Measurements from ENCODE around the gene THSD7A.

Gene THSD7A

GRCh38 chr7:11835260-11835659 is 3.3 kb upstream of the THSD7A start:
- Mint-ChIP-seq H3K27ac (ENCODE audit: low read depth) (no peak overlapping the region), H3K9me3 (peaks cover 5% of the 10 kb centered on the region), H3K4me3 (no peak overlapping the region), H3K4me1 (no peaks in the 10 kb centered on the region), H3K36me3 (ENCODE audit: insufficient read depth) (no peaks in the 10 kb centered on the region), H3K27me3 (peaks cover 13% of the 10 kb centered on the region)
- no peak for ATAC-seq (replicated peaks; ENCODE audit: extremely low read depth, poor library complexity, severe bottlenecking)
- no peak for DNase-seq (ENCODE audit: low spot score in 2 of 2)

DNA sequence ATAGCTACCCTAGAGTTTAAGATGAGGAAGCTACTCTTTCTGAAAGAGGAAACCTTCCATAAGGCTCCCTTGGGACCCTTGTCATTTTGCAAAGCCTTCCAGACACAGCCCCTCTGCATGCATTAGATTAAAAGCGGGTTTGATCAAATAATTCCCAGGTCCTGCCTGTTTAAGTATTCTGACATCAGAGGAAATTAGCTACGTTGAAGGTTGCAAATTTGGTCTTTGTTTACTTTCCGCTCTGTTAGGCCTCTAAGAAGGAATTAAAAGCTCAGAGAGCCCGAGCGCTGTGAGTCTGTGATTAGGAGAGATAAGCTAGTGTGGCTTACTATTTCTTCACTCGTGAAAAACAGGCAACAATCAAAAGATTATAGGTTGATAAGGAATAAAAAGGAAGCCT is 1.4 kb upstream of the THSD7A start:
- Mint-ChIP-seq H3K4me3 (no peak overlapping the region), H3K27ac (ENCODE audit: low read depth) (no peak overlapping the region), H3K27me3 (peaks cover 14% of the 10 kb centered on the region), H3K36me3 (ENCODE audit: insufficient read depth) (no peaks in the 10 kb centered on the region), H3K4me1 (no peaks in the 10 kb centered on the region), H3K9me3 (peaks cover 5% of the 10 kb centered on the region)
- DNase-seq (ENCODE audit: low spot score in 2 of 2), result no peak
- ATAC-seq (replicated peaks; ENCODE audit: extremely low read depth, poor library complexity, severe bottlenecking), result no peak

DNA sequence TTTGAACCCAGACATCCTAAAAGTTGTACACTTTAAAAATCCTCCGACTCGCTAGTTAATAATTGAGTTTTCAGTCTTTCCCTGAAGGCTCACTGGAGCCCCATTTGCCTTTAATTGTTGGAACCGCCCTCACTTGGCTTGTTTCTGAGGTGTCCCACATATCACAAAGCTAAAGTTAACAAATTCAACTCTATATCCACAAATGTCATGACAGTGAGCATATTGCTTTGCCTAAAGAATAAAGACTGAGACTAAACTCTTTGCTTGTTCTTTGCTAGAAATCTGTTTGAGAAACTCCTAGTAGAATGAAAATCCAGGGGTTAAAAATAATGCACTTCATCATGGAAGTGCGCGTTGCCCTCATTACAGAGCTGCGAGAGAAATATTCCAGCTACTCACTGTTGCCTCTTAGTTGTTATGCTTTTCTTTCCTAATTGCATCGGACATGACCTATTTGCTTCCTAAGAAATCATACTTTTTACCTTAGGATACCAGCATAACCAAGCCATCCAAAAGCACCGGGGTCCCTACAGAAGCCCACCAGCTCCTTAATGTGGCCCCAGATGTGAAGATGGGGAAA is 752 bp downstream of the THSD7A start:
- no peak overlapping the region for H3K27ac Mint-ChIP-seq (ENCODE audit: low read depth)
- no peak overlapping the region for H3K4me3 Mint-ChIP-seq
- no peak for ATAC-seq (replicated peaks; ENCODE audit: extremely low read depth, poor library complexity, severe bottlenecking)
- no peaks in the 10 kb centered on the region for H3K36me3 Mint-ChIP-seq (ENCODE audit: insufficient read depth)
- no peak for DNase-seq (ENCODE audit: low spot score in 2 of 2)
- peaks cover 6% of the 10 kb centered on the region for H3K9me3 Mint-ChIP-seq
- no peaks in the 10 kb centered on the region for H3K4me1 Mint-ChIP-seq
- H3K27me3 Mint-ChIP-seq, result peaks cover 14% of the 10 kb centered on the region

DNA sequence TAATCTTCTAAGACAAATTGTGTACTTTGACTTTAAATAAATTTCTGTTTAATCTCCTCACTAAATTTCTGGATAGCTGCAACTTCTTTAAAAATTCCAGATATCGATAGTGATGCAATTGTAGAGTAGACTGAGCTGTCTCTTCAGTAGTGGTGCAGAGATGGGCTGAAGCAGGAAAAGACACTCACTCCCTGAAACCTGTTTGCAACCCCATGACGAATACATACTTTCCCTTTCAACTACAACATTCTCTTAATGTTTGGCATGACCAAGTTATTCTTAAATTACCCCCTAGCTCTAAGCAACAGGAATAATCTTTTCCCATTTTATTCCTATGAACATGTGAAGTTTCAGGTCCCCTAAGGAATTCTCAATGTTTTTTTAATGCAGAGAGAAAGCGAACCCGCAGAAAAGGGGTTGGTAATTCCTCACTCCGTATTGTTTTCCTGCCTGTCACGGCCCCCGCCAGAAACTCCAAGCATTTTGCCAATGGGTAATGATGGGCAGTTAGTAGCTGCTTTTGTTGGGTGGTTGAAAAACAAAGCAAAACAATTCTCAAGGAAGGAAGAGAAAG is 1.3 kb downstream of the THSD7A start:
- Mint-ChIP-seq H3K9me3 (peaks cover 6% of the 10 kb centered on the region), H3K27me3 (peaks cover 14% of the 10 kb centered on the region), H3K27ac (ENCODE audit: low read depth) (no peak overlapping the region), H3K4me3 (no peak overlapping the region), H3K36me3 (ENCODE audit: insufficient read depth) (no peaks in the 10 kb centered on the region), H3K4me1 (no peaks in the 10 kb centered on the region)
- ATAC-seq (replicated peaks; ENCODE audit: extremely low read depth, poor library complexity, severe bottlenecking), result no peak
- DNase-seq (ENCODE audit: low spot score in 2 of 2), result no peak

DNA sequence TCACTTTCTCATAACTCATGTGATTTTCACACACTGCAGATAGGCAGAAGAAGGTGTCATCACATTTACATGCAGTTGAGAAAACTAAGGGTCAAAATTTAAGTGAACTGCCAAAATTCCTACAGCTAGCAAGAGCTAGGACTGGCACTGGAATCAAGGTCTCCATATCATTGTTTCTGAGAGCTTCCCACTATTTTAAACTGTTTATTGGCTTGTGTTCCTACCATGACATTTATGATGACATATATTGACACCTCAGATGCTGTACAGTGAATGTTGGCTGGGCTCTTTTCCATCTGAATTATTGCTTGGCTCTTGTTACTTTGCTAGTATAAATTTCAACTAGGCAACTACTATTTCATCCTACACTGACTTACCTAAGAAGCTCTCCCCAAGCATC is 2.0 kb downstream of the THSD7A start:
- no peak for ATAC-seq (replicated peaks; ENCODE audit: extremely low read depth, poor library complexity, severe bottlenecking)
- Mint-ChIP-seq H3K27me3 (peaks cover 14% of the 10 kb centered on the region), H3K36me3 (ENCODE audit: insufficient read depth) (no peaks in the 10 kb centered on the region), H3K4me3 (no peak overlapping the region), H3K4me1 (no peaks in the 10 kb centered on the region), H3K27ac (ENCODE audit: low read depth) (no peak overlapping the region), H3K9me3 (peaks cover 6% of the 10 kb centered on the region)
- DNase-seq (ENCODE audit: low spot score in 2 of 2), result no peak

GRCh38 chr7:11819947-11820346 is 12.1 kb downstream of the THSD7A start:
- Mint-ChIP-seq H3K27ac (ENCODE audit: low read depth) (no peak overlapping the region), H3K4me3 (no peak overlapping the region), H3K9me3 (peaks cover 25% of the 10 kb centered on the region), H3K4me1 (no peaks in the 10 kb centered on the region), H3K36me3 (ENCODE audit: insufficient read depth) (peaks cover 1% of the 10 kb centered on the region), H3K27me3 (no peaks in the 10 kb centered on the region)
- ATAC-seq (replicated peaks; ENCODE audit: extremely low read depth, poor library complexity, severe bottlenecking), result no peak
- DNase-seq (ENCODE audit: low spot score in 2 of 2), result no peak

GRCh38 chr7:11819271-11819670 is 12.7 kb downstream of the THSD7A start:
- no peak overlapping the region for H3K4me3 Mint-ChIP-seq
- no peaks in the 10 kb centered on the region for H3K4me1 Mint-ChIP-seq
- peaks cover 24% of the 10 kb centered on the region for H3K9me3 Mint-ChIP-seq
- peaks cover 1% of the 10 kb centered on the region for H3K36me3 Mint-ChIP-seq (ENCODE audit: insufficient read depth)
- no peak for DNase-seq (ENCODE audit: low spot score in 2 of 2)
- no peak for ATAC-seq (replicated peaks; ENCODE audit: extremely low read depth, poor library complexity, severe bottlenecking)
- H3K27me3 Mint-ChIP-seq, result no peaks in the 10 kb centered on the region
- no peak overlapping the region for H3K27ac Mint-ChIP-seq (ENCODE audit: low read depth)

GRCh38 chr7:11818281-11818680 is 13.7 kb downstream of the THSD7A start:
- DNase-seq (ENCODE audit: low spot score in 2 of 2) (no peak), ATAC-seq (replicated peaks; ENCODE audit: extremely low read depth, poor library complexity, severe bottlenecking) (no peak)
- H3K27me3 Mint-ChIP-seq, result no peaks in the 10 kb centered on the region
- peaks cover 1% of the 10 kb centered on the region for H3K36me3 Mint-ChIP-seq (ENCODE audit: insufficient read depth)
- H3K4me3 Mint-ChIP-seq, result no peak overlapping the region
- H3K9me3 Mint-ChIP-seq, result peaks cover 18% of the 10 kb centered on the region
- H3K27ac Mint-ChIP-seq (ENCODE audit: low read depth), result no peak overlapping the region
- H3K4me1 Mint-ChIP-seq, result no peaks in the 10 kb centered on the region

DNA sequence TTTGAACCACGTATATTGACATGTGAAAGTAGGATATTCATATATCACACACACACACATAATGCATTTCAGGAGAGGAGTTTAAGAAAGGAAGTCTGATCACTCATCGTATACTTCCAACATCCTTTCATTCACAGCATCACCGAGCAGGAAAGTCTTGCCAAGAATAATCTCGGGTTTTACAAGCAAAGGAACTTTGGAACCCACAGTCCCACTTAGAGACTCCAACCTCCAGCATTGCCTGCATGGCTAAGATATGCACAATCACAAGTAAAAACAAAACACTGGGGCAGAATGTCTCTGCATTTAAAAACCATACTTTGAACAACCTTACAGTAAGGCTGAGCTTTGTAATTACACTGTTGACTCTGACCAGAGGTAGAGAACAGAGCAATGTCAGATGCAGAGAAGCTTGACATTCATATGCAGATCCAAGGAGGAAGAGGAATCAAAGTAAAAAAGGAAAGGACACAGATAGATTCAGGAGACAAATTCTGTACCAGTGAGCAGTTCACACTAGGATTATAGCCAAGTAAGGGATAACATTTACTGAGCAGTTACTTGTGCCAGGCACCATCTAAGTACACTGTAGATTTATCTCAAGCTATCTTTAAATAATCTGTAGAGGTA is 14.8 kb downstream of the THSD7A start:
- H3K9me3 Mint-ChIP-seq, result peaks cover 15% of the 10 kb centered on the region
- H3K4me1 Mint-ChIP-seq, result no peaks in the 10 kb centered on the region
- H3K4me3 Mint-ChIP-seq, result no peak overlapping the region
- no peak for DNase-seq (ENCODE audit: low spot score in 2 of 2)
- ATAC-seq (replicated peaks; ENCODE audit: extremely low read depth, poor library complexity, severe bottlenecking), result no peak
- no peaks in the 10 kb centered on the region for H3K27me3 Mint-ChIP-seq
- peaks cover 1% of the 10 kb centered on the region for H3K36me3 Mint-ChIP-seq (ENCODE audit: insufficient read depth)
- no peak overlapping the region for H3K27ac Mint-ChIP-seq (ENCODE audit: low read depth)

- peaks cover 5% of the 10 kb centered on the region for H3K9me3 Mint-ChIP-seq
- no peaks in the 10 kb centered on the region for H3K27me3 Mint-ChIP-seq
- no peaks in the 10 kb centered on the region for H3K4me1 Mint-ChIP-seq
- no peak for ATAC-seq (replicated peaks; ENCODE audit: extremely low read depth, poor library complexity, severe bottlenecking)
- DNase-seq (ENCODE audit: low spot score in 2 of 2), result no peak
- no peak overlapping the region for H3K4me3 Mint-ChIP-seq
- no peak overlapping the region for H3K27ac Mint-ChIP-seq (ENCODE audit: low read depth)
- H3K36me3 Mint-ChIP-seq (ENCODE audit: insufficient read depth), result peaks cover 1% of the 10 kb centered on the region
These were observed 20.3 kb downstream of the THSD7A start for GRCh38 chr7:11811709-11812108.

DNA sequence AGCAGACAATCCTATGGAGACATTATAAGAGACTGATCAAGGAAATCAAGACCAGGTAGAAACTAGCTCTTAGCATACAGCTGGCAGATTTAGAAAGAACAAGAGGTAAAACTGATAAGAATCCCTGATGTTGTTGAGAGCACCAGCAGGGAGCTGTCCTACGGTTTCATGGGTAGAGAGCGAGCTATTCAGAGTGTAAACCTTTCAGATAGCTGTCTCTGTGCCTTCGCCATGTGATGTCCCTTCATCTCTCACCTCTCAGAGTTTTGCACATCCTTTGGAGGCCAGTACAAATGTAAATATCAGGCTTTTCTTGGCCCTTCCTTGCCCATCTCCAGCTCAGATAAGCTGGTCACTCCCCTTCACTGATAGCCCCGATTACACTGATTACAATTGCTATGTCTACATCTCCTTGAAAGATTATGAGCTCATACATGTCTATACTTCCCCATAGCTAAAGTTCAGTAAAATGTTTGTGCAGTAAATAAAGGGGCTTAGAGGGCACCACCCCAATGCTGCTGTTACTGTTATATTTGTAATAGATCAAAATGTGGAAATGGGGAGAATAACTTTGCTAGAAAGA is 21.9 kb downstream of the THSD7A start:
- H3K27ac Mint-ChIP-seq (ENCODE audit: low read depth), result no peak overlapping the region
- no peak for ATAC-seq (replicated peaks; ENCODE audit: extremely low read depth, poor library complexity, severe bottlenecking)
- H3K4me1 Mint-ChIP-seq, result no peaks in the 10 kb centered on the region
- no peak for DNase-seq (ENCODE audit: low spot score in 2 of 2)
- peaks cover 5% of the 10 kb centered on the region for H3K9me3 Mint-ChIP-seq
- H3K4me3 Mint-ChIP-seq, result no peak overlapping the region
- no peaks in the 10 kb centered on the region for H3K27me3 Mint-ChIP-seq
- no peaks in the 10 kb centered on the region for H3K36me3 Mint-ChIP-seq (ENCODE audit: insufficient read depth)

DNA sequence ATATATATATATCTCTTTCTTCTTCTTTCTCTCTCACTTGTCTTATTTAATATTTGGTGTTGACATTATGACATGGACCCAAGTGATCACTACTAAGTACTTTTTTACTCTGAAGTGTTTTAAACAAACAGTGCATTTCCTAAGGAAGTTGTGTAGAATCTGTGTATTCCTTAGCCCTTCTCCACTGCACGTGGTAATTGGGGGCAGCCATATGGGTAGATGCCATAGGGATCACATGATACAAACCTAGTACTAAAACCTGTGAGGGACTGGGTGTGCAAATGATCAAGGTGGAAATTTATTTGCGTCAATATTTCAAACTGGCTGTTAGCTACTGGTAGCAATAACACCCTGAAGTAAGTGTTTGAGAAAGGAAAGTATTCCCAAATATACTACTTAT is 25.0 kb downstream of the THSD7A start:
- DNase-seq (ENCODE audit: low spot score in 2 of 2), result no peak
- H3K27ac Mint-ChIP-seq (ENCODE audit: low read depth), result no peak overlapping the region
- no peak overlapping the region for H3K4me3 Mint-ChIP-seq
- peaks cover 13% of the 10 kb centered on the region for H3K9me3 Mint-ChIP-seq
- H3K4me1 Mint-ChIP-seq, result no peaks in the 10 kb centered on the region
- no peaks in the 10 kb centered on the region for H3K36me3 Mint-ChIP-seq (ENCODE audit: insufficient read depth)
- ATAC-seq (replicated peaks; ENCODE audit: extremely low read depth, poor library complexity, severe bottlenecking), result no peak
- H3K27me3 Mint-ChIP-seq, result no peaks in the 10 kb centered on the region

GRCh38 chr7:11804621-11805020 is 27.4 kb downstream of the THSD7A start:
- H3K9me3 Mint-ChIP-seq, result peaks cover 13% of the 10 kb centered on the region
- H3K4me1 Mint-ChIP-seq, result no peaks in the 10 kb centered on the region
- H3K36me3 Mint-ChIP-seq (ENCODE audit: insufficient read depth), result no peaks in the 10 kb centered on the region
- H3K27ac Mint-ChIP-seq (ENCODE audit: low read depth), result no peak overlapping the region
- no peak overlapping the region for H3K4me3 Mint-ChIP-seq
- ATAC-seq (replicated peaks; ENCODE audit: extremely low read depth, poor library complexity, severe bottlenecking), result no peak
- DNase-seq (ENCODE audit: low spot score in 2 of 2), result no peak
- H3K27me3 Mint-ChIP-seq, result no peaks in the 10 kb centered on the region
